ENCODE measurements around the gene BIN1. TPM values are rescaled to one million over a fixed set of nuclear protein-coding genes. Genes with fewer than 3 reads are reported as not detected.

BIN1 gene
- total RNA-seq, 1 experiment from 2014 or later: 42.5 TPM

DNA sequence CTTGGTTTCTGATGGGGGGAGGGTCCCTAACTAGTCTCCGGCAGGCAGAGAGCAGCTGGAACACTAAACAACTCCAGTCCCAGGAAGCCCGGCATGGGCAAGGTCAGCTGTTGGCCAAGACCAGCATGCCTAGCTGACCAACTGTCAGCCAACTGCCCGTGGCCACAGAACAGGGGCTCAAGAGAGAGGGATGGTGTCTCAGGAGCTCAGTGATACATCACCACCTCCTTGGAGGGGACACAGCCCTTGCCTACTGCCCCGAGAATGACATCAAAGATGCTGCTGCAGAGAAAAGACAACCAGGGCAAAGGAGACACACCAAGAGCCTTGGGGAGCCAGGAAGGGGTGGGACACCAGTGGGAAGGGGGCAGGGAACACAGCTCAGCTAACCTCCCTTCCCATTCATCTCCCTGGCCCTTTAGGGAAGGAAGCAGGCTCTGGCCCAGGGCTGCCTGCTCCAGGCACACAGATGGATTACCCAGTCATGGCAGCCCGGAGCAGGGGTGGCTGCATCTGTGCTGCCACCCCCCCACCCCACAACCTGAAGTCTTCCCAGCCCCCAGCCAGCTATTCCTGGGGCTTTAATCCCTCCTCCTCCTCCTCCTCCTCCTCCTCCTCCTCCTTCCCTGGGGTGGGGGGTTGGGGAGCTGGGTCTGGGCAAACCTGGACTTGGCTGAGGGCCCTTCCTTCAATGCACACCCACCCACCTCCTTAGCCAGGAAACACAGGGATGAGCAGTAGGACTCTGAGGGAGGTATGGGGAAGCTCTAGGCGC is 1.9 kb downstream of the BIN1 start:
- CTCF ChIA-PET: interaction anchor here (0.6 to 4.2 kb wide), 12 partner anchors 9 to 576 kb away, joined by 3 to 33 read pairs (median 5); partner anchors contain the start of gene ERCC3
- POLR2A ChIA-PET: interaction anchor here (0.5 to 2.3 kb wide), 3 partner anchors 18 to 40 kb away, joined by 3 to 9 read pairs (median 4); no protein-coding TSS in a partner anchor
- H3K27me3 Mint-ChIP-seq (ENCODE audit: low read depth): peaks cover 3% of the 10 kb centered on the region; the same call in 1 of the 2 replicates
- H3K9me3 Mint-ChIP-seq: no peaks in the 10 kb centered on the region
- peak overlapping the region; percentile 45; the same call in 1 of the 2 replicates for H3K27ac Mint-ChIP-seq
- DNase-seq (ENCODE audit: low spot score) (peak; percentile 10), ATAC-seq (no peak)
- H3K4me1 Mint-ChIP-seq: peaks cover 31% of the 10 kb centered on the region
- no peaks in the 10 kb centered on the region for H3K36me3 Mint-ChIP-seq
- TF ChIP-seq ESRRA (CRISPR knock-in tag; IDR thresholded peaks at IDR 0.05; ENCODE audit: borderline replicate concordance) (no peak), ELF4 (CRISPR knock-in tag; IDR thresholded peaks at IDR 0.05; ENCODE audit: low read depth) (peak; percentile 68; the same call in 1 of the 2 replicates), ZNF263 (CRISPR knock-in tag; IDR thresholded peaks at IDR 0.05; ENCODE audit: low read depth) (peak; percentile 91), ZBTB21 (CRISPR knock-in tag; IDR thresholded peaks at IDR 0.05; ENCODE audit: borderline replicate concordance) (peak; percentile 17; the same call in 1 of the 2 replicates)
- TF ChIP-seq, protein P1, sequence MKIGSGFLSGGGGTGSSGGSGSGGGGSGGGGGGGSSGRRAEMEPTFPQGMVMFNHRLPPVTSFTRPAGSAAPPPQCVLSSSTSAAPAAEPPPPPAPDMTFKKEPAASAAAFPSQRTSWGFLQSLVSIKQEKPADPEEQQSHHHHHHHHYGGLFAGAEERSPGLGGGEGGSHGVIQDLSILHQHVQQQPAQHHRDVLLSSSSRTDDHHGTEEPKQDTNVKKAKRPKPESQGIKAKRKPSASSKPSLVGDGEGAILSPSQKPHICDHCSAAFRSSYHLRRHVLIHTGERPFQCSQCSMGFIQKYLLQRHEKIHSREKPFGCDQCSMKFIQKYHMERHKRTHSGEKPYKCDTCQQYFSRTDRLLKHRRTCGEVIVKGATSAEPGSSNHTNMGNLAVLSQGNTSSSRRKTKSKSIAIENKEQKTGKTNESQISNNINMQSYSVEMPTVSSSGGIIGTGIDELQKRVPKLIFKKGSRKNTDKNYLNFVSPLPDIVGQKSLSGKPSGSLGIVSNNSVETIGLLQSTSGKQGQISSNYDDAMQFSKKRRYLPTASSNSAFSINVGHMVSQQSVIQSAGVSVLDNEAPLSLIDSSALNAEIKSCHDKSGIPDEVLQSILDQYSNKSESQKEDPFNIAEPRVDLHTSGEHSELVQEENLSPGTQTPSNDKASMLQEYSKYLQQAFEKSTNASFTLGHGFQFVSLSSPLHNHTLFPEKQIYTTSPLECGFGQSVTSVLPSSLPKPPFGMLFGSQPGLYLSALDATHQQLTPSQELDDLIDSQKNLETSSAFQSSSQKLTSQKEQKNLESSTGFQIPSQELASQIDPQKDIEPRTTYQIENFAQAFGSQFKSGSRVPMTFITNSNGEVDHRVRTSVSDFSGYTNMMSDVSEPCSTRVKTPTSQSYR (CRISPR knock-in tag; IDR thresholded peaks at IDR 0.05): 0 out of 2 replicates have a peak, but pooled peaks have one; percentile 7
- TF ChIP-seq, protein P2, sequence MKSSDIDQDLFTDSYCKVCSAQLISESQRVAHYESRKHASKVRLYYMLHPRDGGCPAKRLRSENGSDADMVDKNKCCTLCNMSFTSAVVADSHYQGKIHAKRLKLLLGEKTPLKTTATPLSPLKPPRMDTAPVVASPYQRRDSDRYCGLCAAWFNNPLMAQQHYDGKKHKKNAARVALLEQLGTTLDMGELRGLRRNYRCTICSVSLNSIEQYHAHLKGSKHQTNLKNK (CRISPR knock-in tag; IDR thresholded peaks at IDR 0.05): no peak
- peak overlapping the region; percentile 69 for H3K4me3 Mint-ChIP-seq

DNA sequence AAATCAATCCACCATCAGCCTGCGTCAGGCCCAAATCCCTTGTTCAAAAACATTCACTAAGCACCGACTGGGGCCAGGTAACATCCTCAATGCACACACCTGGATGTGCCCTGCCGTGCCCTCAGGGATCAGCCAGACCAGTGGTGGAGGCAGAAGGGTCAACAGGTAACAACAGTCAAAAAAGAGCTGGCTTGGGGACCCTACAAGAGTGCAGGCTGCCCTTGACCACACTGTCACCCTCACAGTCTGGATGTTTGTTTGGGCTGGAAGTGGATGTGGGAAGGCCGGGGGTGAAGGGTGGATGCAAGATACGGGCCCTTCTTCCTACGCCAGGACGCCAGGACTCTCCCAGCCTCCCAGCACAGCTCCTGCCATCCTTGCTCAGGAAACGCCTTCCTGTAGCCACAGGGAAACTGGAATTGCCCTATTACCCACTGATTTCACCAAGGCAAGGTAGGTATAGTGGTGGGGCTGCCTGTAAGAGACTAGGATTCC is 2.7 kb downstream of the BIN1 start:
- Mint-ChIP-seq H3K27ac (no peak overlapping the region), H3K4me1 (peaks cover 28% of the 10 kb centered on the region), H3K36me3 (no peaks in the 10 kb centered on the region), H3K27me3 (ENCODE audit: low read depth) (peaks cover 3% of the 10 kb centered on the region; the same call in 1 of the 2 replicates), H3K4me3 (peak overlapping the region; percentile 51), H3K9me3 (no peaks in the 10 kb centered on the region)
- CTCF ChIA-PET: interaction anchor here (1.0 to 4.2 kb wide), 3 partner anchors 37 to 576 kb away, joined by 3 to 33 read pairs (median 6); no protein-coding TSS in a partner anchor
- ATAC-seq (no peak), DNase-seq (ENCODE audit: low spot score) (peak; percentile 6)
- POLR2A ChIA-PET: interaction anchor here (1.1 kb wide), 1 partner anchor 37 kb away, joined by 4 read pairs; no protein-coding TSS in a partner anchor
- TF ChIP-seq RORB (CRISPR knock-in tag; IDR thresholded peaks at IDR 0.05) (no peak), ZBTB21 (CRISPR knock-in tag; IDR thresholded peaks at IDR 0.05; ENCODE audit: borderline replicate concordance) (no peak), MXD4 (CRISPR knock-in tag; IDR thresholded peaks at IDR 0.05; ENCODE audit: borderline replicate concordance) (no peak)
- TF ChIP-seq, protein P3, sequence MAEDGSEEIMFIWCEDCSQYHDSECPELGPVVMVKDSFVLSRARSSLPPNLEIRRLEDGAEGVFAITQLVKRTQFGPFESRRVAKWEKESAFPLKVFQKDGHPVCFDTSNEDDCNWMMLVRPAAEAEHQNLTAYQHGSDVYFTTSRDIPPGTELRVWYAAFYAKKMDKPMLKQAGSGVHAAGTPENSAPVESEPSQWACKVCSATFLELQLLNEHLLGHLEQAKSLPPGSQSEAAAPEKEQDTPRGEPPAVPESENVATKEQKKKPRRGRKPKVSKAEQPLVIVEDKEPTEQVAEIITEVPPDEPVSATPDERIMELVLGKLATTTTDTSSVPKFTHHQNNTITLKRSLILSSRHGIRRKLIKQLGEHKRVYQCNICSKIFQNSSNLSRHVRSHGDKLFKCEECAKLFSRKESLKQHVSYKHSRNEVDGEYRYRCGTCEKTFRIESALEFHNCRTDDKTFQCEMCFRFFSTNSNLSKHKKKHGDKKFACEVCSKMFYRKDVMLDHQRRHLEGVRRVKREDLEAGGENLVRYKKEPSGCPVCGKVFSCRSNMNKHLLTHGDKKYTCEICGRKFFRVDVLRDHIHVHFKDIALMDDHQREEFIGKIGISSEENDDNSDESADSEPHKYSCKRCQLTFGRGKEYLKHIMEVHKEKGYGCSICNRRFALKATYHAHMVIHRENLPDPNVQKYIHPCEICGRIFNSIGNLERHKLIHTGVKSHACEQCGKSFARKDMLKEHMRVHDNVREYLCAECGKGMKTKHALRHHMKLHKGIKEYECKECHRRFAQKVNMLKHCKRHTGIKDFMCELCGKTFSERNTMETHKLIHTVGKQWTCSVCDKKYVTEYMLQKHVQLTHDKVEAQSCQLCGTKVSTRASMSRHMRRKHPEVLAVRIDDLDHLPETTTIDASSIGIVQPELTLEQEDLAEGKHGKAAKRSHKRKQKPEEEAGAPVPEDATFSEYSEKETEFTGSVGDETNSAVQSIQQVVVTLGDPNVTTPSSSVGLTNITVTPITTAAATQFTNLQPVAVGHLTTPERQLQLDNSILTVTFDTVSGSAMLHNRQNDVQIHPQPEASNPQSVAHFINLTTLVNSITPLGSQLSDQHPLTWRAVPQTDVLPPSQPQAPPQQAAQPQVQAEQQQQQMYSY (CRISPR knock-in tag; IDR thresholded peaks at IDR 0.05): no peak
- TF ChIP-seq, protein P4, sequence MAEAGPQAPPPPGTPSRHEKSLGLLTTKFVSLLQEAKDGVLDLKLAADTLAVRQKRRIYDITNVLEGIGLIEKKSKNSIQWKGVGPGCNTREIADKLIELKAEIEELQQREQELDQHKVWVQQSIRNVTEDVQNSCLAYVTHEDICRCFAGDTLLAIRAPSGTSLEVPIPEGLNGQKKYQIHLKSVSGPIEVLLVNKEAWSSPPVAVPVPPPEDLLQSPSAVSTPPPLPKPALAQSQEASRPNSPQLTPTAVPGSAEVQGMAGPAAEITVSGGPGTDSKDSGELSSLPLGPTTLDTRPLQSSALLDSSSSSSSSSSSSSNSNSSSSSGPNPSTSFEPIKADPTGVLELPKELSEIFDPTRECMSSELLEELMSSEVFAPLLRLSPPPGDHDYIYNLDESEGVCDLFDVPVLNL (CRISPR knock-in tag; IDR thresholded peaks at IDR 0.05; ENCODE audit: borderline replicate concordance, low read depth): no peak
- TF ChIP-seq, protein P5, sequence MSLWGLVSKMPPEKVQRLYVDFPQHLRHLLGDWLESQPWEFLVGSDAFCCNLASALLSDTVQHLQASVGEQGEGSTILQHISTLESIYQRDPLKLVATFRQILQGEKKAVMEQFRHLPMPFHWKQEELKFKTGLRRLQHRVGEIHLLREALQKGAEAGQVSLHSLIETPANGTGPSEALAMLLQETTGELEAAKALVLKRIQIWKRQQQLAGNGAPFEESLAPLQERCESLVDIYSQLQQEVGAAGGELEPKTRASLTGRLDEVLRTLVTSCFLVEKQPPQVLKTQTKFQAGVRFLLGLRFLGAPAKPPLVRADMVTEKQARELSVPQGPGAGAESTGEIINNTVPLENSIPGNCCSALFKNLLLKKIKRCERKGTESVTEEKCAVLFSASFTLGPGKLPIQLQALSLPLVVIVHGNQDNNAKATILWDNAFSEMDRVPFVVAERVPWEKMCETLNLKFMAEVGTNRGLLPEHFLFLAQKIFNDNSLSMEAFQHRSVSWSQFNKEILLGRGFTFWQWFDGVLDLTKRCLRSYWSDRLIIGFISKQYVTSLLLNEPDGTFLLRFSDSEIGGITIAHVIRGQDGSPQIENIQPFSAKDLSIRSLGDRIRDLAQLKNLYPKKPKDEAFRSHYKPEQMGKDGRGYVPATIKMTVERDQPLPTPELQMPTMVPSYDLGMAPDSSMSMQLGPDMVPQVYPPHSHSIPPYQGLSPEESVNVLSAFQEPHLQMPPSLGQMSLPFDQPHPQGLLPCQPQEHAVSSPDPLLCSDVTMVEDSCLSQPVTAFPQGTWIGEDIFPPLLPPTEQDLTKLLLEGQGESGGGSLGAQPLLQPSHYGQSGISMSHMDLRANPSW (CRISPR knock-in tag; conservative IDR thresholded peaks at IDR 0.05; ENCODE audit: low read depth): no peak
- TF ChIP-seq, protein P6, sequence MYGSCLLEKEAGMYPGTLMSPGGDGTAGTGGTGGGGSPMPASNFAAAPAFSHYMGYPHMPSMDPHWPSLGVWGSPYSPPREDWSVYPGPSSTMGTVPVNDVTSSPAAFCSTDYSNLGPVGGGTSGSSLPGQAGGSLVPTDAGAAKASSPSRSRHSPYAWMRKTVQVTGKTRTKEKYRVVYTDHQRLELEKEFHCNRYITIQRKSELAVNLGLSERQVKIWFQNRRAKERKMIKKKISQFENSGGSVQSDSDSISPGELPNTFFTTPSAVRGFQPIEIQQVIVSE (CRISPR knock-in tag; IDR thresholded peaks at IDR 0.05; ENCODE audit: borderline replicate concordance): no peak
